Measurements from ENCODE around the gene LMAN1L.

Gene LMAN1L

GRCh38 chr15:74826364-74826819, 13.8 kb downstream of the LMAN1L start, which contains the start of gene CPLX3:
CPLX3 (plus strand) TSS chr15:74826627; CDS start chr15:74826704, 77 bp downstream.
- H3K36me3 ChIP-seq (ENCODE audit: control insufficient read depth, insufficient read depth, low read length), result no peaks in the 10 kb centered on the region

DNA sequence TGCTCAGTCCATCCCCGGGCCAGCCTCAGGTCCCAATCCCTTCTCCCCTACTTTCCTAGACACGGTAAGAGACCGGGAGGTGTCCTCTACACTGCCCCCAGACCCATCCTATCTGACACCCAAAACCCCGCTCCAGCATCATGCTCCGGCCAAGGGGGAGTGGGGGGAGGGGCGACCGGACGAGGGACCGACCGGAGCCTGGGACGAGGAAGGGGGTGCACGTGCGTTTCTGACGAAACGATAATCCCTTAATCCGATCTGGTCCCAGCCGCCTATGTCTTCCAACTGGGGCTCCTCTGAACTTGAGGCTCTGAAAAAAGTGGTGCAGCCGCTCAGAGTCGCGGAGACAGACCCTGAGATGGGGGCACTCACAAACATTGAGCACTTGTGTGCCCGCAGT, 14.3 kb downstream of the LMAN1L start:
- H3K4ac ChIP-seq (ENCODE audit: low read depth, low read length), result no peak overlapping the region
- WGBS (ENCODE audit: extremely low coverage, insufficient coverage, low lambda C conversion rate), result no CpG with 5 or more reads among the region's 21 CpGs
- H3K18ac ChIP-seq (ENCODE audit: low read length), result no peak overlapping the region
- no peaks in the 10 kb centered on the region for H3K4me1 ChIP-seq (ENCODE audit: control insufficient read depth, low read depth, low read length)
- no peak overlapping the region for H2AK5ac ChIP-seq (ENCODE audit: low read length)
- H3K79me2 ChIP-seq (ENCODE audit: control insufficient read depth, insufficient read depth, low read length), result no peaks in the 10 kb centered on the region
- no peak overlapping the region for H2BK120ac ChIP-seq (ENCODE audit: low read depth, low read length)
- H4K8ac ChIP-seq (ENCODE audit: low read depth, low read length), result no peak overlapping the region
- no peak overlapping the region for H3K9ac ChIP-seq (ENCODE audit: low read length)
- H3K4me2 ChIP-seq (ENCODE audit: low read length), result no peak overlapping the region
- H3K27ac ChIP-seq (ENCODE audit: low read depth, low read length), result no peak overlapping the region
- no peak overlapping the region for H3K4me3 ChIP-seq (ENCODE audit: low read length)
- peaks cover 7% of the 10 kb centered on the region for H3K27me3 ChIP-seq (ENCODE audit: insufficient read depth, low read length, poor library complexity)
- no peak overlapping the region for H3K23ac ChIP-seq (ENCODE audit: low read length)
- no peaks in the 10 kb centered on the region for H3K36me3 ChIP-seq (ENCODE audit: control insufficient read depth, insufficient read depth, low read length)
- no peak overlapping the region for H4K5ac ChIP-seq (ENCODE audit: low read length)
- H3K56ac ChIP-seq (ENCODE audit: low read length), result no peak overlapping the region
- no peak overlapping the region for H2BK15ac ChIP-seq (replicated peaks; ENCODE audit: low read depth)
- DNase-seq, result no peak
- H2BK5ac ChIP-seq (ENCODE audit: low read length), result no peak overlapping the region
- no peaks in the 10 kb centered on the region for H3K79me1 ChIP-seq (ENCODE audit: low read length)

More at GRCh38 chr15:74826364-74826819, 13.8 kb downstream of the LMAN1L start, which contains the start of gene CPLX3:
- H3K56ac ChIP-seq (ENCODE audit: low read length), result no peak within 1 kb of the TSS
- H2AK5ac ChIP-seq (ENCODE audit: low read length), result no peak within 1 kb of the TSS
- no peak within 1 kb of the TSS for H2BK120ac ChIP-seq (ENCODE audit: low read depth, low read length)
- no peak within 1 kb of the TSS for H4K5ac ChIP-seq (ENCODE audit: low read length)
- no peaks in the 10 kb centered on the region for H3K4me1 ChIP-seq (ENCODE audit: control insufficient read depth, low read depth, low read length)
- no peak within 1 kb of the TSS for H3K18ac ChIP-seq (ENCODE audit: low read length)
- no peaks in the 10 kb centered on the region for H3K79me1 ChIP-seq (ENCODE audit: low read length)
- no peak within 1 kb of the TSS for H2BK15ac ChIP-seq (replicated peaks; ENCODE audit: low read depth)
- H4K8ac ChIP-seq (ENCODE audit: low read depth, low read length), result no peak within 1 kb of the TSS
- H3K79me2 ChIP-seq (ENCODE audit: control insufficient read depth, insufficient read depth, low read length), result no peaks in the 10 kb centered on the region
- WGBS (ENCODE audit: extremely low coverage, insufficient coverage, low lambda C conversion rate), result no CpG with 5 or more reads among the region's 44 CpGs
- H3K4me2 ChIP-seq (ENCODE audit: low read length), result no peak within 1 kb of the TSS
- no peak within 1 kb of the TSS for H3K4ac ChIP-seq (ENCODE audit: low read depth, low read length)
- DNase-seq, result no peak
- no peak within 1 kb of the TSS for H3K23ac ChIP-seq (ENCODE audit: low read length)
- no peak within 1 kb of the TSS for H3K9ac ChIP-seq (ENCODE audit: low read length)
- H3K27ac ChIP-seq (ENCODE audit: low read depth, low read length), result no peak within 1 kb of the TSS
- H2BK5ac ChIP-seq (ENCODE audit: low read length), result no peak within 1 kb of the TSS
- H3K4me3 ChIP-seq (ENCODE audit: low read length), result no peak within 1 kb of the TSS
- H3K27me3 ChIP-seq (ENCODE audit: insufficient read depth, low read length, poor library complexity), result peaks cover 7% of the 10 kb centered on the region

GRCh38 chr15:74827614-74828013, 15.0 kb downstream of the LMAN1L start:
- Histone ChIP-seq H3K18ac (ENCODE audit: low read length) (no peak overlapping the region), H4K8ac (ENCODE audit: low read depth, low read length) (no peak overlapping the region), H3K56ac (ENCODE audit: low read length) (no peak overlapping the region), H2BK15ac (replicated peaks; ENCODE audit: low read depth) (no peak overlapping the region), H3K9ac (ENCODE audit: low read length) (no peak overlapping the region), H3K79me1 (ENCODE audit: low read length) (no peaks in the 10 kb centered on the region), H2AK5ac (ENCODE audit: low read length) (no peak overlapping the region), H3K4me1 (ENCODE audit: control insufficient read depth, low read depth, low read length) (no peaks in the 10 kb centered on the region), H3K4me2 (ENCODE audit: low read length) (no peak overlapping the region), H3K27ac (ENCODE audit: low read depth, low read length) (no peak overlapping the region), H3K27me3 (ENCODE audit: insufficient read depth, low read length, poor library complexity) (peaks cover 7% of the 10 kb centered on the region), H3K23ac (ENCODE audit: low read length) (no peak overlapping the region), H3K4ac (ENCODE audit: low read depth, low read length) (no peak overlapping the region), H3K36me3 (ENCODE audit: control insufficient read depth, insufficient read depth, low read length) (no peaks in the 10 kb centered on the region), H2BK5ac (ENCODE audit: low read length) (no peak overlapping the region), H2BK120ac (ENCODE audit: low read depth, low read length) (no peak overlapping the region), H3K4me3 (ENCODE audit: low read length) (no peak overlapping the region), H4K5ac (ENCODE audit: low read length) (no peak overlapping the region), H3K79me2 (ENCODE audit: control insufficient read depth, insufficient read depth, low read length) (no peaks in the 10 kb centered on the region)
- WGBS (ENCODE audit: extremely low coverage, insufficient coverage, low lambda C conversion rate), result no CpG with 5 or more reads among the region's 5 CpGs
- DNase-seq, result no peak

DNA sequence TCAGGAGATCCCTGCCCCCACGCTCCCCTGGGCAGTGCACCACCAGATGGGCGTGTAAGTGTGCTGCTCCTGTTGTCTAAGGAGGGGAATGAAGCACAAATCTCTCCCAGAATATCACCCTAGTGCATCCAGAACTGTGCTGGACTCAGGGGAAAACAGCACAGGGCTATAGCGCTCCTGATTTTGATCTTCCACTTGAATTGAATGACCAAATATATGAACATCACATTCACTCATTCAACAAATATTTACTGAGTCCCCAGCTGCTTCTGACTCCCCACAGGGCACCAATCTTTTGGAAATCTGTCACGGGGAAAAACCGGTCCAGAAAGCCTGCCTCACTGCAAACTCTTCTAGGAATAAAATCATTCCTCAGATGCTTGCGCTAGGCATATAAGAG, 16.2 kb downstream of the LMAN1L start:
- no peak overlapping the region for H4K5ac ChIP-seq (ENCODE audit: low read length)
- no peaks in the 10 kb centered on the region for H3K4me1 ChIP-seq (ENCODE audit: control insufficient read depth, low read depth, low read length)
- no peak overlapping the region for H3K4ac ChIP-seq (ENCODE audit: low read depth, low read length)
- no peak for DNase-seq
- no peak overlapping the region for H3K18ac ChIP-seq (ENCODE audit: low read length)
- no peak overlapping the region for H3K23ac ChIP-seq (ENCODE audit: low read length)
- H3K56ac ChIP-seq (ENCODE audit: low read length), result no peak overlapping the region
- H3K79me1 ChIP-seq (ENCODE audit: low read length), result no peaks in the 10 kb centered on the region
- H2AK5ac ChIP-seq (ENCODE audit: low read length), result no peak overlapping the region
- H3K79me2 ChIP-seq (ENCODE audit: control insufficient read depth, insufficient read depth, low read length), result no peaks in the 10 kb centered on the region
- WGBS (ENCODE audit: extremely low coverage, insufficient coverage, low lambda C conversion rate), result no CpG with 5 or more reads among the region's 6 CpGs
- no peak overlapping the region for H2BK5ac ChIP-seq (ENCODE audit: low read length)
- H3K4me3 ChIP-seq (ENCODE audit: low read length), result no peak overlapping the region
- H3K36me3 ChIP-seq (ENCODE audit: control insufficient read depth, insufficient read depth, low read length), result no peaks in the 10 kb centered on the region
- no peak overlapping the region for H3K9ac ChIP-seq (ENCODE audit: low read length)
- H2BK120ac ChIP-seq (ENCODE audit: low read depth, low read length), result no peak overlapping the region
- no peak overlapping the region for H3K4me2 ChIP-seq (ENCODE audit: low read length)
- H4K8ac ChIP-seq (ENCODE audit: low read depth, low read length), result no peak overlapping the region
- H3K27ac ChIP-seq (ENCODE audit: low read depth, low read length), result no peak overlapping the region
- H2BK15ac ChIP-seq (replicated peaks; ENCODE audit: low read depth), result no peak overlapping the region
- H3K27me3 ChIP-seq (ENCODE audit: insufficient read depth, low read length, poor library complexity), result peaks cover 7% of the 10 kb centered on the region

DNA sequence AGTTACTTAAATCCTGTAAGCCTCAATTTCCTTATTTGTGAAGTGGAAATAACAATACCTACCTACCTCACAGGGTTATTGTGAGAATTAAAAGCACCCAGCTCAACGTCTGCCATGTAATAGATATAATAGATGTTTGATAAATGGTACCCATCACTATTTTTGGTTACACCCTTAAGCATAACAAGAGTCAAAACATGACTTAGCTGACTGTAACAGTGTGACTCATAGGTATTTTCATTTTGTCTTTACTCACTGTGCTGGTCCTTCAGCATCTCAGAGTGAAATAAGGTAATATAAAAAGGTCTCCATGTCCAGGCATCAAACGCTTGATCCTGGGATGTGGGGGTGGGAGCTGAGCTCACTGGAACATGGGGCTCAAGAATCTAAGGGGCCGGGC, 16.9 kb downstream of the LMAN1L start:
- Histone ChIP-seq H3K79me1 (ENCODE audit: low read length) (no peaks in the 10 kb centered on the region), H3K4ac (ENCODE audit: low read depth, low read length) (no peak overlapping the region), H3K18ac (ENCODE audit: low read length) (no peak overlapping the region), H2BK5ac (ENCODE audit: low read length) (no peak overlapping the region), H3K27me3 (ENCODE audit: insufficient read depth, low read length, poor library complexity) (peaks cover 7% of the 10 kb centered on the region), H3K4me3 (ENCODE audit: low read length) (no peak overlapping the region), H3K23ac (ENCODE audit: low read length) (no peak overlapping the region), H2BK120ac (ENCODE audit: low read depth, low read length) (no peak overlapping the region), H3K27ac (ENCODE audit: low read depth, low read length) (no peak overlapping the region), H3K4me2 (ENCODE audit: low read length) (no peak overlapping the region), H3K9ac (ENCODE audit: low read length) (no peak overlapping the region), H3K36me3 (ENCODE audit: control insufficient read depth, insufficient read depth, low read length) (no peaks in the 10 kb centered on the region), H4K5ac (ENCODE audit: low read length) (no peak overlapping the region), H4K8ac (ENCODE audit: low read depth, low read length) (no peak overlapping the region), H2AK5ac (ENCODE audit: low read length) (no peak overlapping the region), H3K4me1 (ENCODE audit: control insufficient read depth, low read depth, low read length) (no peaks in the 10 kb centered on the region), H2BK15ac (replicated peaks; ENCODE audit: low read depth) (no peak overlapping the region), H3K56ac (ENCODE audit: low read length) (no peak overlapping the region), H3K79me2 (ENCODE audit: control insufficient read depth, insufficient read depth, low read length) (no peaks in the 10 kb centered on the region)
- no peak for DNase-seq
- no CpG with 5 or more reads among the region's 3 CpGs for WGBS (ENCODE audit: extremely low coverage, insufficient coverage, low lambda C conversion rate)

DNA sequence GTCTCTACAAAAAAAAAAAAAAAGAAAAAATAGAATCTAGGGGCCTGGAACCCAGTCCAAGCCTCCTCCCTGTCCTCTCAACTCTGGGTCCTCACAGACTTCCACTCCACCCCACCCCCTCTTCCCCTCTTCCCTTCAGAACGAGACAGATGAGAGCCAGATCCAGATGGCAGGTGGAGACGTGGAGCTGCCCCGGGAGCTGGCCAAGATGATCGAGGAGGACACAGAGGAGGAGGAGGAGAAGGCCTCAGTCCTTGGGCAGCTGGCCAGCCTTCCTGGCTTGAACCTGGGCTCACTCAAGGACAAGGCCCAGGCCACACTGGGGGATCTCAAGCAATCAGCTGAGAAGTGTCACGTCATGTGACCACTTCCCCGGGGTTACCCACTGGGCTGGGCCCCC, 17.4 kb downstream of the LMAN1L start:
- Histone ChIP-seq H3K27ac (ENCODE audit: low read depth, low read length) (no peak overlapping the region), H2BK15ac (replicated peaks; ENCODE audit: low read depth) (no peak overlapping the region)

More for the DNA sequence above, 17.4 kb downstream of the LMAN1L start:
- Histone ChIP-seq H4K8ac (ENCODE audit: low read depth, low read length) (no peak overlapping the region), H3K4ac (ENCODE audit: low read depth, low read length) (no peak overlapping the region), H3K4me2 (ENCODE audit: low read length) (no peak overlapping the region), H3K56ac (ENCODE audit: low read length) (no peak overlapping the region), H2BK5ac (ENCODE audit: low read length) (no peak overlapping the region), H2AK5ac (ENCODE audit: low read length) (no peak overlapping the region), H3K4me1 (ENCODE audit: control insufficient read depth, low read depth, low read length) (no peaks in the 10 kb centered on the region), H3K23ac (ENCODE audit: low read length) (no peak overlapping the region), H3K79me2 (ENCODE audit: control insufficient read depth, insufficient read depth, low read length) (no peaks in the 10 kb centered on the region), H3K4me3 (ENCODE audit: low read length) (no peak overlapping the region), H3K36me3 (ENCODE audit: control insufficient read depth, insufficient read depth, low read length) (no peaks in the 10 kb centered on the region), H3K27me3 (ENCODE audit: insufficient read depth, low read length, poor library complexity) (peaks cover 5% of the 10 kb centered on the region), H4K5ac (ENCODE audit: low read length) (no peak overlapping the region), H3K18ac (ENCODE audit: low read length) (no peak overlapping the region), H3K9ac (ENCODE audit: low read length) (no peak overlapping the region), H3K79me1 (ENCODE audit: low read length) (no peaks in the 10 kb centered on the region), H2BK120ac (ENCODE audit: low read depth, low read length) (no peak overlapping the region)
- WGBS (ENCODE audit: extremely low coverage, insufficient coverage, low lambda C conversion rate), result no CpG with 5 or more reads among the region's 6 CpGs
- no peak for DNase-seq
